GM15510 (cell line): ENCODE results near the gene ZFX.
A peak's percentile ranks its signal among the peaks of the same experiment; 100 is the strongest.

Experiments
- POLR2A ChIP-seq: IDR thresholded peaks from 3 replicates; pipeline ENCODE4 v1.6.1; 2011; ENCODE audit warnings: borderline replicate concordance; ENCODE audit not compliant: insufficient read length; ENCODE audit errors: extremely low read depth

The ZFX gene

GRCh38 chrX:24149351-24150050 lies at the start of gene ZFX:
Gene ZFX (plus strand): TSS chrX:24149729. CDS start chrX:24172743, 23,014 bp downstream.
- peak; percentile 49 for TF ChIP-seq POLR2A

GRCh38 chrX:24100713-24101112 lies 48.8 kb upstream of the ZFX start:
- no peak for TF ChIP-seq POLR2A

- no peak for TF ChIP-seq POLR2A
These were observed 39.5 kb upstream of the ZFX start for GRCh38 chrX:24110069-24110468.

GRCh38 chrX:24113181-24113580 lies 36.3 kb upstream of the ZFX start:
- no peak for TF ChIP-seq POLR2A

GRCh38 chrX:24117258-24117657 lies 32.3 kb upstream of the ZFX start:
- no peak for TF ChIP-seq POLR2A

GRCh38 chrX:24124244-24124799 lies 25.2 kb upstream of the ZFX start:
- no peak for TF ChIP-seq POLR2A

GRCh38 chrX:24125028-24125612 lies 24.4 kb upstream of the ZFX start:
- TF ChIP-seq POLR2A, result no peak

GRCh38 chrX:24131476-24131875 lies 18.1 kb upstream of the ZFX start:
- no peak for TF ChIP-seq POLR2A

- no peak for TF ChIP-seq POLR2A
These were observed 16.2 kb upstream of the ZFX start for GRCh38 chrX:24133312-24133711.

- no peak for TF ChIP-seq POLR2A
These were observed 12.3 kb upstream of the ZFX start for GRCh38 chrX:24137192-24137591.

GRCh38 chrX:24144528-24144927 lies 5.0 kb upstream of the ZFX start:
- no peak for TF ChIP-seq POLR2A

GRCh38 chrX:24145303-24146186 lies 4.0 kb upstream of the ZFX start:
- TF ChIP-seq POLR2A, result no peak

- TF ChIP-seq POLR2A, result no peak
These were observed 3.1 kb upstream of the ZFX start for GRCh38 chrX:24146283-24146949.

GRCh38 chrX:24147165-24147564 lies 2.4 kb upstream of the ZFX start:
- TF ChIP-seq POLR2A, result no peak

GRCh38 chrX:24148121-24148520 lies 1.4 kb upstream of the ZFX start:
- TF ChIP-seq POLR2A, result no peak

- TF ChIP-seq POLR2A, result no peak
These were observed 786 bp upstream of the ZFX start for GRCh38 chrX:24148535-24149350.
